Activated T-cell treated with anti-CD3 and anti-CD28 coated beads for 1 hour (primary cell): Measurements from ENCODE around the gene MEF2B.

Source experiments
- DNase-seq: peaks from one replicate; pipeline ENCODE4 v3.0.0-alpha.2; 2020; ENCODE audit warnings: low read depth

The MEF2B gene

DNA sequence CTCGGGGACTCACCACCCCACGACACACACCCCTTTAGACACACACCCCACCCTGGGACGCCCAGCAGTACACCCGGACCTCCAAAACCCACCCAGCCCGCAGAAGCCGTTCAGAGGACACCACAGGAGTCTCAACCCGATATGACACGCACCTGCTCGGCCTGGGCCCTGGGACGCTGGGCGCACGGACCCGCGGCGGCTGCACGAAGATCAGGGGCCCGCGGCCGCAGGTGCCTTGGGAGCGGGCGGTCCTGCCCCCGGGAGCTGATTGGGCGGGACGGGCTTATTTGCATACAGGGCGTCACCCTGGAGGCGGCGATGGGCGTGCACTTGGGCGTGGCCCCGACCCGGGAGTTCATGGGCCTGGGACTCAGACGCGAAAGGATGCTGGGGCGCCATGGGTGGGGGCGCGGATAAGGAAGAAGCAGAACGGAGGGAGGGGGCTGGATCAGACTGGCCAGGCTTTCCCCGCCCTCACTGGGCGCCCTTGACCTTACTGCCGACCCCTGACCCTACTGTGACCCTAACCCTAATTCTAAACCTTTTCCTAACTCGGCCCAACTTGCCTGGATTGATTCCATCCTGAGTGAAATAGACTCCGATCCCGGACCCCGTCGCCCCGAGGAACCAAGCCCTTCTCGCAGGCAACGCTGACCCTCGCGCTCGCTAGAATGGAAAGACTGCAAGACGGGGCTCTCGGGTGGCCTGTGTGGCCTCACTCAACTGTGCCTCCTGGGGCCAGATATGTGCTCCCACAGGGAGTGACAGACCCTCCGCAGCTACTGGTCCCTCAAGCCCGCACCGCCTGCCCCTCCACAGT lies at the start of gene MEF2B:
Gene MEF2B (minus strand): TSS at position 211 of the 820 bp plus-strand sequence. CDS start 19,528 bp downstream, outside the sequence.
- peak; percentile 66 for DNase-seq

DNA sequence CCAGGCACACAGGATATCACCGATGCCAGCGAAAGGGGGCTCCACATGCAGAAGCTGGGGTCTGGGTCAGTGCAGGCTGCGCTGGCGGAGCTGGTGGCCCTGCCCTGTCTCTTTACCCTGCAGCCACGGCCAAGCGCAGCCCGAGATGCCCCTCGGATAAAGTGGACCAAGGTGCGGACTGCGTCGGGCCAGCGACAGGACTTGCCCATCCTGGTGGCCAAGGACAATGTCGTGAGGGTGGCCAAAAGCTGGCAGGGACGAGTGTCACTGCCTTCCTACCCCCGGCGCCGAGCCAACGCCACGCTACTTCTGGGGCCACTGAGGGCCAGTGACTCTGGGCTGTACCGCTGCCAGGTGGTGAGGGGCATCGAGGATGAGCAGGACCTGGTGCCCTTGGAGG lies 48.8 kb upstream of the MEF2B start:
- DNase-seq: no peak

DNA sequence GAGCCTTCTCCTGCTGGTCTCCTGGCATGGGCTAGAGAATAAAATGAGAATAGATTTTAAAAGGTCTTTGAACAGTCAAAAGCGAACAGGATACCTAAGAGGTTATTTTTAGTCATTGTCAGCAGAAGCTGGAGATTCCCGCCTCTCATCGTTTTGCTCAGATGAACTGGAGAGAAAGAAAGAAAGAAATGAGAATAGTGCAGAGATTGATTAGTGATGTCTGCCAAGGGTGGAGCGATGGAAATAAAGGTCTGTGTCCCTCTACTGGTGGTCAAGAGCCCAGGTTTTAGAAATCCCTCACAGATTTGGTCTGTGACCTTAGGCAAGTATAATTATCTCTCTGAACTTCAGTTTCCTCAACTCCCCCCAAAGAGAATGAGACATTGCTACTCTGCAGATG lies 47.0 kb upstream of the MEF2B start:
- DNase-seq: no peak

DNA sequence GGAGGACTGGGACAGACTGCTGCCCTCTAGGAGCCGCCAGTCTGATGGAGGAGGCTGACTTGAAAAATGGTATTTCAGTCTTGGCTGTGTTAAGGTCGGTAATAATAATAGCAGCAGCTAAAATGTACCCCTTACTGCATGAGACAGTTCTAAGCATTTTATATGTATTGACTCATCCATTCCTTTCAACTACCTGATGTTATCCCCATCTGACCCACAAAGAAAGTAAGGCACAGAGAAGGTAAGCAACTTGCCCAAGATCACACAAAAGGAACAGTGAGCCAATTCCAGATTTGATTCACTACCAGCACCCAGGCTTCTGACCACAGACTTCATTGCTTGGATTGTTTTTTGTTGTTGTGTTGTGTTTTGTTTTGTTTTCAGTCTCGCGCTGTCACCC lies 45.7 kb upstream of the MEF2B start:
- no peak for DNase-seq

DNA sequence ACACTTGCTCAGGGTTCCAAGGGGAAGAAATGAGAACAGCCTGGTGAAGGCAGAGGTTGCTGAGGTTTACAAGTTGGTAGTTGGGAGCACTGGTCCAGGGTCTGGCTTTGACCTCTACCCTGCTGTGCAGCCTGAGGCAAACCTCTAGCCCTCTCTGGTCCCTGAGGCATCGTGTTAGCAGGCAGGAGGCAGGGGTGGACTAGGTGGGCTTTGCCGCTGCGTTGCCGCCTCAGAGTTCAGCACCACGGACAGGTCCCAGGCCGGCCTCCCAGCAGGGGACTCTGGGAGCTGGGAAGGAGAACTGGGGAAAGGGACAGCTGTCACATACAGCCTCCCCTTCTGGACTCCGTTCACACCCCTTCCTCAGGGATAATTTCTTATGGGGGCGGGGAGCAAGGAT lies 44.8 kb upstream of the MEF2B start:
- no peak for DNase-seq

DNA sequence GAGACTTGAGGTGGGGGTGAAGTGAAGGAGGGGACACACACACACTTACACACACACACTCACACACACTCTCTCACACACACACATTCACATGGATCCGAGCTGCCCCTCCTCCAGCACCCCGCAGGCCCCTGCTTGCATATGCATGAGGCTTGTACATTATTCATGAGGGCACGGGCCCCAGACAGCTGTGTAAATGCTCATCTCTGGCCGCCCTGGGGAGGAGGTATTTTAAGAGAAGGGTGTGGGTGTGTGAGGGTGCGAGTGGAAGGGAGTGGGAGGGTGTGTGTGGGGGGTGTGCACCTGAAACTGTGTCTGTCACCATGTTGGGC lies 44.1 kb upstream of the MEF2B start:
- DNase-seq: no peak

DNA sequence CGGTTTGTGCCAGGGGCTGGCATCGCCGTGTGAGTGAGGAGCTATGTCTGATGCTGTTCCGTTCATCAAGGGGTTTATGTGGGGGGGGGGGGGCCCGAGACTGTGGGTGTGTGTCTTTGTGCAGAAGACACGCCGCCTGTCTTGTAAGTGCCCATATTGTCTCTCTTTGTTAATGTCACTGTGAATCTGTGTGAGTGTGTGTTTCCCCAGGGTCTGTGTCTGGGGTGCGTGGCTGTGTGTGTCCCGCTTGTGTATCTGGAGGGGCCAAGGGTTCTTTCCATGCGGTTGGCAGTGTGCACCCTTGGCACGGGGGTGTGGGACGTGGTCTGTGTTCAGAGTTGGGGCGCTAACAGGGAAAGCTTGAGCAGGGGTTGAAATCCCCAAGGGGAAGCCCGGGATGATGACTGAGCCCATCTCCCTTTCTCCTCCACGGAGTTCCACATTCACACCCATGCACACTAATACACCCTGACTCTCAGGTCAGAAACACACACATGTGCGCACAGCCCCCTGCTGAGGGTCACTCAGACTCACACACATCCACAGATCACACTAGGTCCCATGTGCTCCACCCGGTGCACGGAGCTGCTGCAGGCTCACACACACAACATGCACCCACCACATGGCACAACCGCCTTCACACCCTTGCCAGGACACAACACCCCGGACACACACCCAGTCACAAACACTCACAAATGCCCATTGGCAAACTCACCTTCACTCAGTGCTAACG lies 43.5 kb upstream of the MEF2B start:
- no peak for DNase-seq

DNA sequence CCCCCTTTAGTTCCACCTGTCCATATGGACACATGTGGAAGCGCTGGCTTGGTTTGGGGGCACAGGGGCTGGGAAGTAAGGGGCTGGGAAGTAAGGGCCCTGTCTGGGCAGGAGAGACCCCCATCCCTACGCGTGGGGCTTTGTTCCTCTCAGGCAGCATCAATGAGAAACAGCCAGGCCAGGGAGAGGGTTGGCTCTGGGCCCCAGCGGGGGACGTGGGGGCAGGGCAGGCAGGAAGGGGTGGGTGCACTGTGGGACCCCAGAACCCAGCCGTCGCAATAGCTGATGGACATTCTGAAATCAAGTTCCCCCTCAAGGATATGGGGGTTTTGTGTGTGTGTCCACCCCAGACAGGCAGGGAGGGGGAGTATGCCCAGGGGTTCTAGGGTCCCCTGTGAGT lies 42.9 kb upstream of the MEF2B start:
- DNase-seq: no peak

DNA sequence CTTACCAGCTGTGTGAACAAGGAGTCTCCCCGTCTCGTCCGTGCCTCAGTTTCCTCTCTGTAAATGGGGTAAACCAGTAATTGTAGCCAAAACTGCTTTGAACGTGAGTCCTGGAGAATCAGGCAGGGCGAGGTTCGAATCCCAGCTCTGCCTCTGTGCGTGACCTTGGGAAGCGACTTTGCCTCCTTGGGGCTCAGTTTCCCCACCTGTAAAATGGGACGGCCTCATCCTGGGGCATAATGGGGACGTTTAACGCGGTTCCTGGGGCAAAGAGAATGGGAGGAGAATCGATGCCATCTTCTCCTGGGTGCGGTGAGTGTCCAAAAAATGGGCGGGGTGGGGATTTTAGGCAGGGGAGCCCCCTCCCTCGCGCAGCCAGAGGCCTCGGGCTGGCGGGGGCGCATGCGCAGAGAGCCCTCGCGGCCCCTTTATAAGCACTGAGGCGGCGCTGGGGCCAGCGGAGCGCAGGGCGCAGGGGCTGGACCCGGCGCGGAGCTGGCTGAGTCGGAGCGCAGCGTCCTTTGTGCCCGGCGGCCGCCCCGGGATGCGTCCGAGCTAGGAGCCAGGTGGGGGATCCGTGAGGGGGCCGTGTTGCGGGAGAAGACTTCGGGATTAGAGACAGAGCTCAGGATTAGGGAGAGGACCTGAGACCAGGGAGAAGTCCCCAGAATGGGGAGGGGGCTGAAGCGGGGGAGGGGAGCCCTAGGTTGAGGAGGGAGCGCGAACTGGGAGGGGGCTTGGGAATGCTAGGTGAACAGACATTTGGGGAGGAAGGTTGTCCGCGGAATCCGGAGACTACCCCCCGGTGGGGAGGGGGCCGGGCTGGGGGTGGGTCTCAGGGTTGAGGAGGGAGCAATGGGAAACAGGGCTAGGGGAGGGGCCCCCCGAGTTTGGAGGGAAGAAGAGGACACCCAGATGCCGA lies 41.7 kb upstream of the MEF2B start, which contains the start of gene NCAN:
Gene NCAN (plus strand): TSS at position 460 of the 922 bp plus-strand sequence. CDS start 4,996 bp downstream, outside the sequence.
- no peak for DNase-seq

DNA sequence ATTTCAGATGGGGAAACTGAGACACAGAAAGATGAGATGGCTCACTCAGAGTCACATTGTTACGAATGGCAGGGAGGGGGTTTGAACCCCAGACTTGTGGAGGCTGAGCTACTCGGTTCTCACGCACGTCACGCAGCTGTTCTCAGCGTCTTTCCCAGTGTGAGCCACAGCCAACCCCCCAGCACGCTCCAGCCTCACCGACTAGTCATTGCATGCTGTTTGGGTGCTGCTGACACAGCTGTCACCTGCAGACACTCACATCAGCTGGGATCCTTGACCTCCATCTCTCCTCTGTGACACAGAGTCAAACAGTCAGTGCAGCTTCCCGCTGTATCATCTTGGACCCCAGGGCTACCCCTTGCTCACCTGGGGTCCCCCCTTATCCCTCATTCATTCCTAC lies 39.3 kb upstream of the MEF2B start:
- no peak for DNase-seq

DNA sequence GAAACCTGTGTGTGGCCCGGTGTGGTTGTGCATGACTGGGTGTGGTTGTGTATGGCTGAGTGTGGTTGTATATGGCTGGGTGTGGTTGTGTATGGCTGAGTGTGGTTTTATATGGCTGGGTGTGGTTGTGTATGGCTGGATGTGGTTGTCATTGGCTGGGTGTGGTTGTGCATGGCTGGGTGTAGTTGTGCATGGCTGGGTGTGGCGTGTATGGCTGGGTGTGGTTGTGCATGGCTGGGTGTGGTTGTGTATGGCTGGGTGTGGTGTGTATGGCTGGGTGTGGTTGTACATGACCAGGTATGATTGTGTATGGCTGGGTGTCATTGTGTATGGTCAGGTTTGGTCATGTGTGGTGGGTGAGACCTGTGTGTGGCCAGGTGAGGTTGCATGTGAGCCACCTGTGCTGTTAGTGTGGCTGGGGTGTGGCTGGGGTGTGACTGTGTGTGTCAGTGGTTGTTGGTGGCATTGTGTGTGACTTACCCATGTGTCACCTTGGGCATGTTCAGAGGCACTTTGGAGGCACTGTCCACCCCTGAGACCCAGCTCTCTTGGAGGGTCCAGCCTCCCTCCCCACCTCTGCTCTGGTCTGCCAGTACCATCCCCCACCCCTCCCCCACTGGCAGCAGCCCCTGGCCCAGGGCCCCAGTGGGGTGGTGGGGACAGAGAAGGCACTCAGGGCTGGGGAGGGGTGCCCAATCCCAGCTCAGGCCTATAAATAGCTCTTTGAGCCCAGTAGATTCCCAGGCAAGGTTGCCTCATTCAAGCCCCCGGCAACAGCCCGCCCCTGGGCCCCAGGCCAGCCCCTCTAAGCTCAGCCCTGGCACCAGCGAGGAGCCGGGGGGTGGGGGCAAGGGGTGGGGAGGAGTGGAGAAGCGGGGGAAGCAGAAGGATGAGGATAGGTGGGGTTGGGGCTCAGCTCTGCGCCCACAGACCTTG lies 37.8 kb upstream of the MEF2B start:
- DNase-seq: no peak

DNA sequence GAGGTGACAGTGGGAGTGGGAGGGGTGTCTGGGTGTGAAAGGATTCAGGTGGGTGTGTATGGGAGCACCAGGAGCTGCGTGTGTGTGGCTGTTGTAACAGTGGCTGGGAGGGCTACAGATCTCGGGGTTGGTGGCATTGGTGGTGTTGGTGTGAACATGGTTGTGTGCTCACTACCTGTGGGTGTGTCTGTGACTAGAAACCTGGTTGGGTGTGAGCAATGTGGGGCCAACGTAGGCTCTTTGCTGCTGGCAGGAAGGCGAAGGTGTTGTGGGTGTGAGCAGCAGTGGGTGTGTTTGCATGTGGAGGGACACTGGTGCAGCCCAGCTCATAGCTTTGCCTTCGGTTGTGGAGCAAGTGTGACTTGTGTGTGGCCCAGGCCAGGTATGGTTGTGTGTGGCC lies 36.9 kb upstream of the MEF2B start:
- no peak for DNase-seq

DNA sequence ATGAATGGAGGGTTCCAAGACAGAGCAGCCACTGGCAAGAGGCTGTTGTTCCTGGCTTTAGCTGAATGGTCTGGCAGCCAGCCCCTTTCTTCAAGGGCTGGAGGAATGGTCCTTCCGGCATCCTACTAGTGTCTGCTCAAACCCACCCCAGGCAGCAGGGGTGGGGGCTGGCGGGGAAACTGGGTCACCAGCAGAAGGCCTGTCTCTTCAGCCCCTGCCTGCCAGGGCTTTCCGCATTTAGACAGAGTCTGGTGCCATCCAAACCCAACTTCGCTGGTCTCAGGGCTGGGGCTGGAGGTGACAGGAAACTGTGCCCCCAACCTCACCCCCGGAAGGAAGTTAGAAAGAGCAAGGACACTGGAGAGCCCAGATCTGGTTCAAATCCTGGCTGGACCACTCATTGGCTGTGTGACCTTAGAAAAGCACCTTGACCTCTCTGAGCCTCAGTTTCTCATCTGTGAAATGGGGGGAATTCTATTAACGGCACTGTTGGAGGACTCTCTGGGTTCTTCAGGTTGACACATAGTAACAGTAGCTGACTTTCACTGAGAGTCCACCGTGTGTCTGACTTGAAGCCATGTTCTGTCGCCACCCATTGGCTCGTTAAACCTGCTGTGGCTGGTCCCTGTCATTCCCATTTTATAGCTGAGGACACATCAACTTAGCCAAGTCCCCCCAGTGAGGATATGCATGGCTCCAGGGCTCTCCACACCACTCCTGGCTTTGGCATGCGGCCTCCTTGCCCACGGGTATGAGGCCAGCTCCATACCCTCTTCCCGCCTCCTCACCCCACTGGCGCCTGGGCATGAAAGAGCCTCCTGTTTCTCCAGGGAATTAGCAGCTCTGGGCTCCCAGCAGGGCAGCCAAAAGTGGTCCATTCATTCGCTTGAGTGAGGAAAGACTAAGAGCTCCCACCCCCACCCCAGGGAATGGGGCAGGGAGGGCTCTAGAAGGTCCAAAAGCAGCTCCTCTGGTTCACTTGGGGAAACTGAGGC lies 35.6 kb upstream of the MEF2B start:
- DNase-seq: no peak

DNA sequence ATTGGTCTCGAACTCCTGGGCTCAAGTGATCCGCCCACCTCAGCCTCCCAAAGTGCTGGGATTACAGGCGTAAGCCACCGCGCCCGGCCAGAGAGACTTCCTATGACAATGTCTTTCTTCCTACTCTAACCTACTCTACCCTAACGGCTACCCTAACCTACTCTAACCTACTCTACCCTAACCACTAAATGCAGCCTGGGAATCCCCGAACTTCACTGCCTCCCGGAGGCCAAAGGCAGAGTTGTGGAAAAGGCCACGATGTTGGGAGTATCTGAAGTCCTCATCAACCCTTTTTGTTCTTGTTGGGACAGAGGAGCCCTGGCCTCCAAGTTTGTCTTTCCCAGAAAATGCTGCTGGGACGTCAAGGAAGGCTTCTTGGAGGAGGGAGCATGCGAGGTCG lies 34.1 kb upstream of the MEF2B start:
- no peak for DNase-seq

DNA sequence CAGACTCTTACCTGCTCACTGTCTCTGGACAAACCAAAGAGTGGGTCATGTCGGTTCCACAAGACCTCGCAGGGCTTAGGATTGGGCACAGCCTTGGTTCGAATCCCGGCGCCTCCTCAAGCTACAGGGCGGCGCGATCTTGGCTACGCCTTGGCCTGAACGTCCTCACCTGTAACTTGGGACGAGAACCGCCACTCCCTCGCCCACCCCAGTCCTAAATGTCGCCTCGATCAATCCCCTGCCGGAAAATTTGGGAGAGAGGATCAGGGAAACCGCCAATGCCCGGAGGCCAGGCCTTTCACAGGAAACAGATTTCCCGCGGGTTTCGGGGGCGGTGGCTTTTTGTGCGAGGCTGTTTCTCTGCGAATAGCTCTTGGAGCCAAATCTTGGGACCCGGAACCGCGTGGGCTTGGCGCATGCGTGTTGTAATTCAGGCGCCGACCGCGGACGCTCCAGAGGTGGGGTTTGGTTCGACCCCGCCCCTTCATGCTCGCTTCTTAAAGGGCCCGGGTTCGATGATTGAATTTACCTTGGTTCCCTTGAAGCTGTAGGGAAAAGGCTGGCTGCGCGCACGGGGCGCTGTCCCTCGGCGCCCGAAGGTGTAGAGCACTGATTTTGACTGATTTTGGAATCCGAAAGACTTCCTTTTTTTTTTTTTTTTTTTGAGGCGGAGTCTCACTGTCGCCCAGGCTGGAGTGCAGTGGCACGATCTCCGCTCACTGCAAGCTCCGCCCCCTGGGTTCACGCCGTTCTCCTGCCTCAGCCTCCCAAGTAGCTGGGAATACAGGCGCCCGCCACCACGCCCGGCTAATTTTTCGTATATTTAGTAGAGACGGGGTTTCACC lies 33.2 kb upstream of the MEF2B start, which contains the start of gene NR2C2AP:
Gene NR2C2AP (minus strand): TSS at position 403 of the 845 bp plus-strand sequence. CDS start 354 bp downstream, at position 49.
- DNase-seq: peak; percentile 89

DNA sequence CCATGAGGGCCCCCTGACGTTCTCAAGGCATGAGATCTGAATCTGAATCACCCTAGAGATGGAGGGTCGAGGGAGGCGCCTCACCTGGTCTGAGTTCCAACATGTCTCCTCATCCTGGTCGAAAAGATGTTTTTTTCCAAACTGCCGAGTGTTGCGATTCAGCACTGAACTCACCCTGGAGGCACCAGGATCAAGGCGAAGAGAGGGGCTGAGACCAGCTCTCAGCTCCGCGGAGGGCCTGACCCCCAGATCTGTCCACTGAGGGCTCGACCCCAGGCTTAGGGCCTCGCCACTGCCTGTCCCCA lies 32.6 kb upstream of the MEF2B start:
- DNase-seq: no peak

DNA sequence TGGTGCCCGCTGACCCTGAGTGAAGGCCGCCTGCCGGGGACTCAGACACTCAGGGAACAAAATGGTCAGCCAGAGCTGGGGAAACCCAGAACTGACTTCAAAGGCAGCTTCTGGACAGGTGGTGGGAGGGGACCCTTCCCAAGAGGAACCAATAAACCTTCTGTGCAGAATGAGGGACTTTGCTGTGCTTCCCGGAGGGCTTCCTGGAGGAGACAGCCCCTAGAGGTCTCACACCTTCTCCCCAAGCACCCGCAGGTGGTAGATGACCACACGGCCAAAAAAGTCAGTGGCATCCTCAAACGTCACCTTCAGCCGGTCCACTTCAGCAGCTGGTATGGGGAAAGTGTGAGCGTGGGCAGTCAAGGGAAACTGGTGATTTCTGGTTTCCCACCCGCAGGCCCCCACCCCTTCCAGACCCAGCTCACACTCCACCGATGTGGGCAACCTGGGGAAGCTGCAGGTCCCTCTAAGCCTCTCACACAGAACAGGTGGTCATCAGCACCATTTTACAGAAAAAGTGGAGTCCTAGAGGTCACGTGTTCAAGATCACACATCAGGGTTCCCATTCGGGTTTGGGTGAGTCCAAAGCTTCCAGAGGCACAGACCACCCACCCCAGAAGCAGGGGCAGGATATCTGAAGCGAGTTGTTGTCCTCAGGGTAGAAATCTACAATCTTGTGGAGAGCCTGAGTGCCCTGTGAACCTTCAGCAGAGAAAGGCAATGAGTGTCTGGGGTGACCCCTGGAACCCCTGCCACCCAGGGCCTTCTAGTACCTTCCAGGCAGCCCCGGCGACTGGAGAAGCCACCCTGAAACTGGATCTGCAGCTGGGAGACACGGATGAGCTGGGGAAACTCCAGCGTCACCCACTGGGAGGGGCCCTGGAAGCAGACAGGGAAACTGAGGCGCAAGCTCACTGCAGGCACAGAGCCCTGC lies 31.9 kb upstream of the MEF2B start:
- no peak for DNase-seq

DNA sequence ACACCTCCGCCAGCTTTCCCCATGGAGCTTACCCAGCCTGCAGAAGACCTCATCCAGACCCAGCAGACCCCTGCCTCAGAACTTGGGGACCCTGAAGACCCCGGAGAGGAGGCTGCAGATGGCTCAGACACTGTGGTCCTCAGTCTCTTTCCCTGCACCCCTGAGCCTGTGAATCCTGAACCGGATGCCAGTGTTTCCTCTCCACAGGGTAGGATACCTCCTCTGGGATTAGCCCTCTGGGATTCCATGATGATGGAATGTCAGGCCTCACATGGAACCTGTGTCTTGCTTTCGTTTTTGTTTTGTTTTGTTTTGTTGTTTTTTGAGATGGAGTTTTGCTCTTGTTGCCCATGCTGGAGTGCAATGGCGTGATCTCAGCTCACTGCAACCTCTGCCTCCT lies 23.9 kb upstream of the MEF2B start:
- DNase-seq: no peak
